RCC 7860 (cell line): ENCODE measurements around the gene CCSER1.

Source experiments
- DNase-seq: peaks from one replicate; pipeline ENCODE4 v3.0.0-alpha.2; 2015; ENCODE audit warnings: low spot score
- FAIRE-seq: peaks from 2 replicates; lab custom pipeline; 2012; peaks lifted over from hg19 to GRCh38; lab: Jason Lieb, UNC

CCSER1 gene

DNA sequence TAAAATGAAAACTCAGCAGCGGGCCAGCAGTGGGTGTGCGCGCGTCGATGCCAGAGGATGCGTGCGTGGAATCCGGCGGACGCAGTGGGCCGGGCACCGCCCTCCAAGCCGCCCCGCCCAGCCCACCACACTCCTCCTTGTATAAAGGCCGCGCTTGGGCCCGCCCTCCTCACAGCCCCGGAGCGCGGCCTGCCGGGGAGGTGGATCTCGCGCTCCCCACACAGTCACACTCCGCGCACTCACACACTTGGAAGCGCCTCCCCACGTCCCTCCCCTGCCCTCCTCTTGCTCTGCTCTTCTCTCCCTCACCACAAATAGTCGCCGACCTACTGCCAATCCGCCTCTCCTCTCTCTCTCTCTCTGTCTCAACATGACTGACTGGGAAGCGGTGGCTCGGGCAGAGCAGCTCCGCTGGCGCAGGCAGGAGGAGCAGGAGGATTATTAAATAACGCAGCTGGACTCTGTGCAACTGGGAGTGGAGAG, at the start of gene CCSER1:
Gene CCSER1, plus strand, starts transcription at position 172 of the 483 bp plus-strand sequence.
- FAIRE-seq: no peak
- DNase-seq: no peak

DNA sequence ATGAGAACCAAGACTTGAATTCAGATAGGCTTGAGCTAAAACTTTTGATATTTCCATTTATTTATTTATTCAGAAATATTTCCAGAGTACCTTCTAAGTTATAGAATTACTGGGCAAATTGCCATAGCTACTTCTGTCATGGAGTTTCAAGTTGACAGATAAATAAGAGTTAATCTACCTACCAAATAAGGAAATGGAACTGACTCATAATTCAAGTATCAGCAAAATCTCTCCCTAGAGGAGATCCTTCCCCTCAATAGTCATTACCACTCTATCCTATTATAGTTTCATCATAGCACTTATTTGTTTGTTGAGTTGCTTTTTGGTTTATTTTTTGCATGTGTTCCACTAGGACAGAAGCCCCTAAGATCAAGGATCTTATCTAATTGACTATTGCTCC, 48.8 kb upstream of the CCSER1 start:
- DNase-seq (no peak), FAIRE-seq (no peak)

DNA sequence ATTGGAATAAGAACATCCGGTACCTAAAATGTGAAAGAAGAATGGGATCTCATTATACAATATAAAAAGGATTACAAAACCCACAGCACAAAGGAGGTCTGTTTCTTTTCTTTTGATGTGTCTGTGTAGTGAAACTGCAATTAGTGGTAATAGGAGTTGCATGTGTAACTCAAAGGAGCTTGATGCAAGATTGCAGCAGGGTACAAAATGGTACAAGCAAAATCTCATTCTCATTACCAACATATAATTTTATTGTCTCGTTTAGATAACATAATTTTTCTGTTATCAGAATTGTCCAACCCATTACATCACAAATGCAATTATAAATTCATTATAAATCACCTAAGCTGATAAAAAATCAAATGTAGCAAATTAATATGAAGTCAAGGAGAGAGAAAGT, 47.1 kb upstream of the CCSER1 start:
- no peak for DNase-seq
- no peak for FAIRE-seq

DNA sequence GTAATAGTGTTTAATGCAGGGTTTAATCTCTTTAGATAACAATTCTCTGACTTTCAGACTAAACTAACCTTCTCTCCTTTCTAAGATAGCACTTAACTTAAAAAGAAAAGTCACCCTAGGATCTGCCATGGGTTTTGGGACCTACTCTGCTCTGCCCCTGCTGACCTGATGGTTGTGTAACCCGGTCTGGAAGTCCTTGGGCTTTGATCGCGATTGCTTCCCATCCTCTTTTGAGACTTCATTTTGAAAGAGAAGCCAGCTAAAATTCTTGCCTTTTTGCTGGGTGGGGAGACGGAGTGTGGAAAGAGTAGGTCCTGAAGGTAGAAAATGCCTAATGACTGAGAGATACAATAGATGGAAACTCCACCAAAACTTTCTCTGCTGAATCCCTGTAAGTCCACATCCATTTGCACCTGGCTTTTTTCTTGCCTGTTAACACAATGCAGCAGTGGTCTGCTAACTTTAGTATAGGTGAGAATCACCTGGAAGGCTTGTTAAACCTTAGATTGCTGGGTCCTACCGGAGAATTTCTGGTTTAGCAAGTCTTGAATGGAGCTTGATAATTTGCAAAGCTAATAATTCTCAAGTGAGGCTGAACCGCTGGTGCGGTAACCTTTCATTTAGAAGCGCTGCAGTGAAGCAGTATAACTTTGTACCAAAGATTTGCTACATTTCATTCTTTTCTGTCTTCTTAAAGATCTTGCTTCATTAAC, 45.6 kb upstream of the CCSER1 start:
- FAIRE-seq (no peak), DNase-seq (no peak)

DNA sequence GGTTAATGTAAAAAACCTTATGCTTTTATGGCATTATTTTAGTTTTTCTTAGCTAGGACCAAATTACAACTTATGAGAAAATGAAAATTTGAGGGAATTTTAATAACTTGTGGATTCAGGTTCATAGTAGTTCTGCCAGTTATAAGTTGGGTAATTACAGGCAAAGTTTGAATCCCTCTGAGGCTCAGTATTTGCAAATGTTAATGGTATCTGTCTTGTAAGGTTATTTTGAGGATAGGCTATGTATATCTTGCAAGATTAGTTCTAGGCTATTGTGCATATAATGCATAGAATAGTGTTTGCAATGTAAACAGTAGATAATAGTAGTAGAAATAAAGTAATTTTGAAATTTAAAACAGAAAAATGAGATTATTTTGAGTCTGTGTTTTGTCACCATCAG, 44.7 kb upstream of the CCSER1 start:
- no peak for FAIRE-seq

DNA sequence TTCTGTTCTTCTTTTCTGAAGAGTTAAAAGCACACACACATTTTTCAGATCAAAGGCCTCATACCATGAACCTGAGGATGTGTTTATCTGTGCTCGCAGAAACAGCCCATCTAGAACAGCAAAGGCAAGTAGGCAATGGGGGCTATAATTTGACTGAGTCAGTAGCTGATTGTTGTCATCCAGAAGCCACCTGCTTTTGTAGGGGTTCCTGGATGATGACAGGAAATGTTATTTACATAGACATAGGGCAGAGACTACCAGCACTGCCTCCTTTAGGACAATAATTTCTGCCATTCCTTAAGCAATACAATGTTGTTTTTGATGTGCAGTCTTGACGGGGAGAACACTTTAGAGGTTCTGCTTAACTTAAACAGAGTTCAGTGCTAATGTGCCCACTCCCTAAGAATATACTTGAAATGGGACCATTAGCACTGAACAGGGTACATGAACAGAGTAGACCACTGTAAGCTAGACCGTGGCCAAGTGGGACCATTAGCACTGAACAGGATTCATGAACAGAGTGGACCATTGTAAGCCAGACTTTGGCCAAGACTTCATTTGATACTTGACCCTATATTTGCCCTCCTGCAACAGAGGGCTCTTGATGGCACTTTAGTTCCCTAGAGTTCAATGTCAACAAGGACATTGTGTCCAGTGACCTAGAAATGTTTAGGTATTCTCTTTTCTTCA, 42.8 kb upstream of the CCSER1 start:
- no peak for DNase-seq
- FAIRE-seq: no peak

More for the DNA sequence above, 44.7 kb upstream of the CCSER1 start:
- DNase-seq: no peak

DNA sequence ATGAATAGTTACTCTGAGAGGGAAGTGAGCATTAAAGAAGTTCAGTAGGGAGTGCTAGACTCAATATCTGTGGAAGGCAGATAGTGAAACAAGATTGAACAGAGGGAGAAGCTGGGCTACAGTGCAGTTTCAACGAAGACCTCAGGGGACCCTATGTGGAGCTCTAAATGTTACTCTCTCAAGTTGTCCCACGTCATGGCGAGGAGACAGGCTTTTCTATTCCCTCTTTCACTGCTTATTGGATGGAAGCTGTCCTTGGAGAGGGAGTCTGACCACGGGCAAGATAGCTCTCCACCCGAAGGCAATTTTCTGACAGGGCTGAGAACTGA, 42.3 kb upstream of the CCSER1 start:
- DNase-seq (no peak), FAIRE-seq (no peak)

DNA sequence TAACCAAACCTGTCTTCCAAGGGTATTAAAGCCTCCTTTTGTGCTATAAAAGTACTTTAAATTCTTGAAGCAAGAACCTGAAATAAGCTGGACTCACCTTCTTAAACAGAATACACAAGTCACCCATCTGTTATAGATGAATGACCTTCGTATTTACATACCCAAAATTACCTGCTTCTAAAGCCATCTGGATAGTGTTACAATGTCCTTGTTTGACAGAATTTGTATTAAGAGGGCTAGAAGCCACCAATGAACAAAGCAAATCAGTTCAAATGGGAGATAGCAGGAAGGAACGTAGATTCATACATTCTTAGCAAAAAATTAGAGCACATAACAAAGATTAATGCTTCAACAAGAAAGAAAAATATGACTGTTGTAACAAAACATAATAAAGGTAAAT, 33.7 kb upstream of the CCSER1 start:
- FAIRE-seq: no peak
- no peak for DNase-seq

DNA sequence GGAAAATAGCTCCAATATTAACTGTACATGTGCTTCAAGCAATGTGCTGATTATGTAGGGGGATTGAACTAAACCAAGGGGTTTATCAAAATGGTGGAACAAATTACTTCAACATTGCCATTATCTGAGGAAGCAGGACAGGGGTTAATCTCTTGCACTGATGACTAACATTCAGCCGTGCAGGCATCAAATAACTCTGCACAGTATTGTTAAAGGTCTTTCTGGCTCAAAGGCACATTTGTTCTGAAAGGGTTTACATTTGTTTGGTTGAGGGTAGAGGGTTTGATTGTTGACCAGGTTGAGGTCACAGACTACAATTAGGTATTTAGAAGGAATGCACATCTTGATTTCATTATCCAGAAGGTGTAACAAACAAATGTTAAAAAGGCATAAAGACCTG, 32.2 kb upstream of the CCSER1 start:
- FAIRE-seq (no peak), DNase-seq (no peak)

DNA sequence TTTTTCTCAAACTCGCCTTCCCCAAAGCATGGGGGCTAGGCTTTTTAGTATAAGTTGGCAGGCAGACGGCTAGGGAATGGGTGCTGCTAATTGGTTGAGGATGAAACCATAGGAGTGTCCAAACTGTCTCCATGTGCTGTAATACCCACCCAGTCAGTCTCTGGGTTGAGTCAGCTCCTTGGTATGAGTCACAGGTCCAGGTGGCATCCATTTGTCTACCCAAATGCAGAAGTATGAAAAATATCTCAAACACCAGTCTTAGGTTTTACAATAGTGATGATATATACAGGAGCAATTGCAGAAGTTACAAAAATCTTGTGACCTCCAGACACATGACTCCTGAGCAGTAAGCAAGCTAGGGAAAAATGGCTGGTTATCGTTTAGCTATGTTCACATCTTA, 27.4 kb upstream of the CCSER1 start:
- FAIRE-seq (no peak), DNase-seq (no peak)

DNA sequence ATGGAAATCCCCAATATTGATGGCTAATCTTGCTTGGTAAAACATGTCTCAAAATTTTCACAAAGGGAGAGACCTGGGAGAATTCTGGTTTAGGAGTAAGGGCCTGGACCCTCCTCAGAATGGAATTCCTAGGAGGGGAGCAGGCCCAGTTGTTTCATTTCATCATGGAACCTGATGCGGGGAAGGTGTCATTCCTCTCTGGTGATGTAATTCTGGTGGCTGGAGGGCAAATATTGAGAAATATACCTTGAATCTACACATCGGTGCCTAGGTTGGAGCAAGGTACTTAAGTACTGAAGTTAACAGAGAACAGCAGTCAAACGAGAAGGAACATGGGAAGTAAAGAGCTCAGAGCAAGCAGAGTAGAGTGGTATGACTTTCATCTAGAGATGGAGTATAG, 23.2 kb upstream of the CCSER1 start:
- FAIRE-seq: no peak
- no peak for DNase-seq

DNA sequence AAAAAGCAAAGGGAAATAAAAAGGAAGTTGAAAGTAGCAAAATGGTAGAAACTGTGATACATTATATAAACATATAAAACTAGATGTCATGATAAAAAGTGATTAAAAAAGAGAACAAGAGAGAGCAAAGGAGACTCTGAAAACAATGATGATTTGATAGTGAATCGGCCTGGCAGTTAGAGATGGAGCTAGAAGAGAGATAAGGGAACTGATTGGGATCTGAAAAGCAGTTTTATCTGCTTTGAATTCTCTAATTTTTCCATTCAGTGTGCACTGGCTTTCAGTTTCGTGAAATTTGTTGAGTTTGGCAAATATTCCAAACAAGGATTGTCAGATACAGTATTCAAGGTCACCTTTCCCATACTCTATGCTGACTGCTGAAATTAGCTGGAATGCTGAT, 21.9 kb upstream of the CCSER1 start:
- FAIRE-seq (no peak), DNase-seq (no peak)

DNA sequence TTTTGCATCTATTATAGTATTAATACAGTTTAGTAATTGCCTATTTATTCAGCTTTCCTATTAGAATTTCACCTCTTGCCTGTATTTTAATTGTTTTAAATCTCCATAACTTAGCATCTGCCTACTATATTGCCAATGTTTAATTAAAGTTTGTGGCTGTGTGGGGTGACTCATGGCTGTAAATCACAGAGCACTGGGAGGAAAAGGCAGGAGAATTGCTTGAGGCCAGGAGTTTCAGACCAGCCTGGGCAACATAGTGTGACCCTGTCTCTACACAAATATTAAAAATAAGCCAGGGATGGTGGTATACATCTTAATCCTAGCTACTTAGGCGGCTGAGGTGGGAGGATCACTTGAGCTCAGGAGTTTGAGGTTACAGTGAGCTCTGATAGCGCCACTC, 14.5 kb upstream of the CCSER1 start:
- FAIRE-seq (no peak), DNase-seq (no peak)

DNA sequence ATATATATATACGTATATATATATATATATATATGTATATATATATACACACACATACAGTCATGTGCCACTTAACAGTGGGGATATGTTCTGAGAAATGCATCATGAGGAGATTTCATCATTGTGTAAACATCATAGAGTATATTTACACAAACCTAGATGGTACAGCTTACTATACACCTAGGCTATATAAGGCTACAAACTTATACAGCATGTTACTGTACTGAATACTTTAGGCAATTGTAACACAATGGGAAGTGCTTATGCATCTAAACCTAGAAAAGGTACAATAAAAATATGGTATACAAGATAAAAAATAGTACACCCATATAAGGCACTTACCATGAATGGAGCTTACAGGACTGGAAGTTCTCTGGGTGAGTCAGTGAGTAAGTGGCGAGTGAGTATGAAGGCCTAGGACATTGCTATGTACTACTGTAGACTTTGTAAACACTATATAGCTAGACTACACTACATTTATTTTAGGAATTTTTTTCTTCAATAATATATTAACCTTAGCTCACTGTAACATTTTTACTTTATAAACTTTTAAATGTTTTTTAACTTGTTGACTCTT, 13.2 kb upstream of the CCSER1 start:
- DNase-seq: no peak

DNA sequence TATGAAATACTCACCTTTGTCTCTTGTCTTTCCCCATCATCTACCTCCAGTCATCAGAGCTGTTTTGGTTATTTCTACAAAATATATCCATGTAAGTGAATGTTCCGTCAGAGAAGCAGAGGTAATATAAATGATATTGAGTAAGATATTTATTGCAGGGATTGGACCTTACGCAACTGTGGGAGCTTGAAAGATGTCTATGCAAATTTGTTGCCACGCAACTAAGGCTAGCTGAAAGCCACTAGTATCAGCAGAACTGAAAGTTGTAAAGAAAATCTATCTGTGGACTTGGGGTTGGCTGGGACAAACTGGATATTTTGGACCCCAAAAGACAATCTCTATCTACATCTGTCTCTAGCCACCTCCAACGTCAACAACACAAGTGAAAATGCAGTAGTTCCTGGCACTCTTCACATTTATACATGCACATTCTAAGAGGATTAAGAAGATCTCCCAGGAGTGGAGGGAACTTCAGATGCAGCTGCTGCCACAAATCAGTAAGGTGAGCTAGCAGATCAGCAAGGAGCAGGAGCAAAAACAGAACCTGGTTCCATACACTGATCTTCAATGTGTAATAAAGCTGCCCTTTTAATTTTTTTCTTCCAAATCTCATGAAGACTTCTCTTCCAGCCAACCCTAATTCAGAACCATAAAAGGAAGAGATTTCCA, 8.5 kb upstream of the CCSER1 start:
- DNase-seq (no peak), FAIRE-seq (no peak)

More for the DNA sequence above, 13.2 kb upstream of the CCSER1 start:
- no peak for FAIRE-seq

DNA sequence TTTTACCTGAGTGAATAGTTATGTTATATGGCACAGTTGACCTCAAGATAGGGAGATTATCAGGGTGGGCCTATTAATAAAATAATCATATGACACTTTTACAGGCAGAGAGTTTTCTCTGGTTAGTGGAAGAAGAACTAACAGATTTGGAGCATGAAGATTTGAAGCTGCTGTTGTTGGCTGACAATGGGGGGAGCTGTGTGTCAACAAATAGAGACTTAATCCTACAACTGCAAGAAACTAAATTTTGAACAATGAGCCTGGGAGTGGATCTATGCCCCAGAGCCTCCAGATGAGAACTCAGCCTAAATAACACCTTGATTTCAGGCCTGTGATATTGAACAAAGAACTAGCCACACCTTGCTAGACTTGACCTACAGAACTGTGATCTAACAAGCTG, 7.2 kb upstream of the CCSER1 start:
- FAIRE-seq: no peak

DNA sequence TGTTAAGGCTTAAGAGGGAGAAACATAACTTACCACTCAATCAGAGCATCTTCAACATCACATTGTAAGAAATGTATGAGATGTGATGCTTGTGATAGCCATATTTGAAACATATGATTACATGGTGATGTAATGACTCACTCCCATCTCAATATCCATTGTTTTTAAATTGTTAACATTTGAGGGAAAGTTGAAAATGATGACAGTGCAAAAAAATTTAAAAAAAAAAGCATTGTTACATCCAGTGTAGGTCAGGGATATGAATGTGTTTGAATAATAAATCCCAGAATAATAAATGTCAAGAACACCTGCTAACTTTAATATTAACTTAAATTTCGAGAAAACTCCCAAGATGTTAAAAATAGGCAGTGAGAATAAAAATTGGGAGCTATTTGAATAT, 6.4 kb upstream of the CCSER1 start:
- FAIRE-seq: no peak
- no peak for DNase-seq

More for the DNA sequence above, 7.2 kb upstream of the CCSER1 start:
- no peak for DNase-seq

DNA sequence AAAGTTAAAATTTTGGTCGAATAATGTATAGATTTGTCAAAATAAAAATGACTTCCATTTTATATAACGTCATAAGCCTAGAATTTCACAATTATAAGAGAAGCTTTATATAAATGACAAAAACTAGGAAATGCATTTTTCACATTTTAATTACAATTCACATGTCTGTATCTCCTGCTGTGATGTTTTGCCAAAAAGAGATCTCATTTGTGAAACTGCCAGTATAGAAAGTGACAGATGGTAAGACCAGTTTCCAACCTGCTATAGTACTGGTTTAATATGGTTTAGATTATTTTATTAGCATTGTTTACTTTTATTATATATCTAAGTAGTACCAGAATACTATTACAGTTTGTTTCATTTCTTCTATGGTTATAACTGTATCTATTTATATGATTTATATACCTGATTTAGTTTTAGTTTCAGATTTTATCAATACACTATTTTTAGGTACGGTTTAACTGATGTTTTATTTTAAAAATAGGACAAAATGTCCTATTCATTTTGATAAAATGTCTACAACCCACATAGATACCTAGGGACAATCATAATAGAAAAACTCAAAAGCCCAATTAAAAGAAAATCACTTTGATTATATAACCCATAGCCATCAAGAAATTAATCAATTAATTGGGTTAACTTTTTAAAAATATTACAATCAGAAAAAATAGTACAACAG, 5.4 kb upstream of the CCSER1 start:
- FAIRE-seq (no peak), DNase-seq (no peak)

DNA sequence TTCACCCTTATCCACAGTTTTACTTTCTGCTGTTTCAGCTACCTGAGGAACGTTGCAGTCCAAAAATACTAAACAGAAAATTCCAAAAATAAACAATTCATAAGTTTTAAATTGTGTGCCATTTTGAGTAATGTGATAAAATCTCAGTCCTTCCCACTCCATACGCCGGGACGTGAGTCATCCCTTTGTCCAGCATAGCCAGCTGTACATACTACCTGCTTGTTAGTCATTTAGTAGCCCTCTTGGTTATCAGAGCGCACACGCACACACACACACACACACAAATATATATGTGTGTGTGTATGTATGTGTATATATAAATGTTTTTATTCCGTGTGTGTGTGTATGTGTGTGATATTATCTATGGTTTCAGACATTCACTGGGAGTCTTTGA, 4.8 kb upstream of the CCSER1 start:
- FAIRE-seq: no peak
- no peak for DNase-seq

DNA sequence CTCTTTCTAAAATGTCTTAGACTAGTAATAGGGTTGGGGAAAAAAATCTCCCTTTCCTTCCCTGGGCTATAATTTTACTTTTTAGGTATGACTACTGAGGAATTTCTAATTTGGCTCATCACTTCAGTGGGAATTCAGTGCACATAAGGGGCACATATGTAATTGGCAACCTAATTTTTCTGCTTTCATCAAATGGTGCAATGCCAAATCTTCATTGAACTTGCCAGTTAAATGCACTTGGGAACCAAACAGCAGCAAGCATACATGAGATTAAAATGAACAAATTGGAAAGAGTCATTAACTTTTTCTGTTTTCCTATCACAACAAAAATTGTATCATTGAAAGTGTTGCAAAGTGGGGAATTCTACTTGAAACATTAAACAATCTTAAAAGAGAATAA, 2.9 kb upstream of the CCSER1 start:
- FAIRE-seq (no peak), DNase-seq (no peak)

DNA sequence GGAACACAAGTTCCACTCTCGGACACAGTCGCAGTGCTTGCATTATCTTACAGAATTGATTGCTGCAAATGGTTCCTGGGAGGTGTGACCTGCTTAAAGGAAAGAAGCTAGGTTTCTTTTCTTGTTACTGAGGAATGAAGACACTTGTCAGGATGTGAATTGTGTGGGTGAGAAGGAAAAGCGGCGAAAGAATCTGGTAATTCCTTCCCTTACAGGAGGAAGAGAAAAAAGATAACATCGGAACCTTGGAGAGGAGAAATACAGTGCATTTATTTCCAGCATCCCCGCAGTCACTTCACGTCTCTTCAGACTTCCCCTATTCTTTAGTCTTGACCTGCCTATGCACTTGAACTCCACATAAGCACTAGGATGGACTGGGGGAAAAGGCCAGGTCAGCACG, 389 bp upstream of the CCSER1 start:
- FAIRE-seq: no peak
- no peak for DNase-seq
